Kidney epithelial cell (primary cell): ENCODE data around the gene OPCML. TPM values are rescaled to one million over a fixed set of nuclear protein-coding genes. Genes with fewer than 3 reads are reported as not detected.

Source experiments
- DNase-seq: peaks from one replicate; pipeline ENCODE4 v3.0.0-alpha.2; 2010; ENCODE audit warnings: low read depth
- H3K27me3 ChIP-seq: 2 replicates; pipeline ENCODE4 v1.6.0; 2011; ENCODE audit warnings: low read length; ENCODE audit not compliant: control insufficient read depth, insufficient read depth
- H3K36me3 ChIP-seq: 2 replicates; pipeline ENCODE4 v1.5.1; 2011; ENCODE audit warnings: low read length; ENCODE audit not compliant: control insufficient read depth, insufficient read depth
- H3K4me3 ChIP-seq: 2 replicates; pipeline ENCODE4 v1.5.1; 2011; ENCODE audit warnings: low read depth, mild to moderate bottlenecking, control low read depth, low read length
- total RNA-seq: library from RNA; depleted of rRNA; stranded (reverse); fragments of >200 nt; gene quantifications from 2 replicates; pipeline ENCODE4 v1.2.3, GENCODE V29; 2015
- TF ChIP-seq, protein P1 (sequence below): IDR thresholded peaks from 2 replicates; pipeline ENCODE4 v1.5.1; 2011; ENCODE audit warnings: mild to moderate bottlenecking, moderate library complexity, low read length, control low read depth, inconsistent platforms; ENCODE audit not compliant: insufficient read depth, poor library complexity, severe bottlenecking

Gene OPCML
- total RNA-seq, 1 donor from 2014 or later: under 0.01 TPM

DNA sequence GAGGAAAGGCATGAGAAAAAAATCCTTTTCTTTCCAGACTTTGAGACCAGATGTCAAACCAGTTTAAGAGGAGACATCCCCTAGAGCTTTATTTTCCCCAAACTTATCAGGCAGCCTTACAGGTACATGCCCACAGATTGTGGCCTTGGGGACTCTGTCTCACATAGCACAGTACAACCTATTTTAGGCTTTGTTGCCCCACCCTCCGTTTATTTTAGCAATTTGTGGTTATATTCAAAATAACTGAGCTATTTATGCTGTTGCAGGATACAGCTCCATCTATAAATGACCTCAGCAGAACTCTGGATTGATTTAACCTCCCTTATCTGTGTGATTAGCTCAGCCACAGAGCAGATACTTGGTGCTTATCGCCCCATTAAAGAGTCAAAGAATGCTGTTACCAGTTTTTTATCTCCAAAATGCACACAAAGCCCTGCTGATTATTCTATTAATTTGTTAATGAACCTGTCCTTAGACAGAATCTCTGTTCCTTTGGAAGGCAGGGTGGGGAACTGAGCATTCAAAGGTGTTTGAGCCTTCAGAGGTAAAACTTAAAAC, 525.2 kb downstream of the OPCML start:
- no peak overlapping the region for H3K4me3 ChIP-seq
- no peaks in the 10 kb centered on the region for H3K36me3 ChIP-seq
- TF ChIP-seq, protein P1, sequence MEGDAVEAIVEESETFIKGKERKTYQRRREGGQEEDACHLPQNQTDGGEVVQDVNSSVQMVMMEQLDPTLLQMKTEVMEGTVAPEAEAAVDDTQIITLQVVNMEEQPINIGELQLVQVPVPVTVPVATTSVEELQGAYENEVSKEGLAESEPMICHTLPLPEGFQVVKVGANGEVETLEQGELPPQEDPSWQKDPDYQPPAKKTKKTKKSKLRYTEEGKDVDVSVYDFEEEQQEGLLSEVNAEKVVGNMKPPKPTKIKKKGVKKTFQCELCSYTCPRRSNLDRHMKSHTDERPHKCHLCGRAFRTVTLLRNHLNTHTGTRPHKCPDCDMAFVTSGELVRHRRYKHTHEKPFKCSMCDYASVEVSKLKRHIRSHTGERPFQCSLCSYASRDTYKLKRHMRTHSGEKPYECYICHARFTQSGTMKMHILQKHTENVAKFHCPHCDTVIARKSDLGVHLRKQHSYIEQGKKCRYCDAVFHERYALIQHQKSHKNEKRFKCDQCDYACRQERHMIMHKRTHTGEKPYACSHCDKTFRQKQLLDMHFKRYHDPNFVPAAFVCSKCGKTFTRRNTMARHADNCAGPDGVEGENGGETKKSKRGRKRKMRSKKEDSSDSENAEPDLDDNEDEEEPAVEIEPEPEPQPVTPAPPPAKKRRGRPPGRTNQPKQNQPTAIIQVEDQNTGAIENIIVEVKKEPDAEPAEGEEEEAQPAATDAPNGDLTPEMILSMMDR: no peak
- no peak for DNase-seq
- no peaks in the 10 kb centered on the region for H3K27me3 ChIP-seq

DNA sequence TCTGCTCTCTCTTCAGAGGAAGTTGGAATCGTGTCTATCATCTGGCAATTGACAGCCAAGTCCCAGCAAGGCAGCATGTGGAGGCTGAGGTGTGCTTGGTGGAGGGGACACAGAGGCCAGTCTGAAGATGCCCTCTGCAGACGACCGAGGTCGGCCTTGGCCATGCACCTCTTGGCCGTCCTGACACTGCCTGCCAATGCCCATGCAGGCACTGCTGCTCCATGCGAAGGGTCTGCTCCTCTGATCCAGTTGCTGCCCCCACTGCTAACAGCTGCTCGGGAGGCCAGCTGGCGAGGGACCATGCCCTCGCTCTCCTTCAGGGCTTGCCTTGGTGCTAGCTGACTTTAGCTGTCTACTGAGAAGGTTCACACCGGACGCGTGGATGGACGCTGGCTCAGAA, 527.9 kb downstream of the OPCML start:
- TF ChIP-seq, protein P1: no peak
- H3K27me3 ChIP-seq: no peaks in the 10 kb centered on the region
- no peak overlapping the region for H3K4me3 ChIP-seq
- H3K36me3 ChIP-seq: no peaks in the 10 kb centered on the region
- DNase-seq: no peak

DNA sequence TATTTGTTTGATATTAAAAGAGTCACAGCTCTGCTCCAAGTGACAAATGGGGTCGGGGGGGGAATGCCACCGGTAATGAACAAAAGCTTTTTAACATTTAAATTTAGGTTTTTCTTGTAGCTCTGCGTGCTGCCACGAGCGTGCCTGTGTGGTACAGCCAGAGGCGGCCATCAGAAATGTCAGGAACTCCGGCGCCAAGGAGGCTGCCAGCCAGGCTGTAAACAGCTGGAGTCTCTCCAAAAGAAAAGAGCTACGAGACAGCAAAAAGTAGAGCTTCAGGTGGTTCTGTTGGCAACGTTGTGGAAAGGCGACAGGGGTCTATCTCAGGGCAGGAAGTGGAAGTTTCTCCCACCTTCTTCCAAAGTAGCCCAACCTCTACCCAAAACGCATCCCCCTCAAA, 532.8 kb downstream of the OPCML start:
- Histone ChIP-seq H3K4me3 (no peak overlapping the region), H3K36me3 (no peaks in the 10 kb centered on the region), H3K27me3 (peaks cover 7% of the 10 kb centered on the region)
- TF ChIP-seq, protein P1: no peak
- DNase-seq: no peak

DNA sequence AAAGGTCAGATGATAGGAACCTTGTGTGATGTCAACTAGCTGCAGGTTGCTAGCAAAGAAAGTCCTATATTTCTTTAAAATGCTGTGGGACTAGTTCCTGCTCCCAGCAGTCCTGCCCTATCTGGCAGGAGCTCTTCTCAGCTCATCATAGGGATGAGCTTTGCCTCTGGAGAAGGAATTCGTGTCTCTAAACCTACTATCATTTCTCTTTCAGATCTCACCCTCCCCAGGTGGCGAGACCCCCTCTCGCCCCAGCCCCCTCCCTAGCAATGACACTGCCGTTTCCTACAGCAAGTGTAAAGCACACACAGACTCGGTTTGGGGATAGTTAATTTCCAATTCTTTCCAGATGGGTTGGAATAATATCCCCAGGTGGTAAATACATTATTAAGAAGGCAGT, 533.3 kb downstream of the OPCML start:
- no peak for DNase-seq
- H3K4me3 ChIP-seq: no peak overlapping the region
- TF ChIP-seq, protein P1: no peak
- peaks cover 12% of the 10 kb centered on the region for H3K27me3 ChIP-seq
- H3K36me3 ChIP-seq: no peaks in the 10 kb centered on the region

DNA sequence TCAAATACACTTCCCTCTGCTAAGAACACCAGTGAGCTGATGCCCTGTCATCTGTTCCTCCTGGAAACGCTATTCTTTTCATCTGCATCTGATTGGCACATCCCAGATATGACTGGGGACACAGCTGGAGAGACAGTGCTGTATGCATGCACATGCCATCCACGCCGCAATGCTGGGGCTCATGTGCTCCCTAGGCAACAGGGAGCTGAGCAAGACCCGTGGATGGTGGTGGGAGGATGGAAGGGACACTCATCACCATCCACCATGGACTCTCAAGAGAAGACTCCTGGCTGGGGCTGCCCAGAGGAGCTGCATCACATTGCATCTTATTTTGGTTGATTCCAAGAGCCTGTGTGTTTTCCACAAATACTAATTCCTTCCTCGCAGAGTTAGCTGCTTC, 534.9 kb downstream of the OPCML start:
- TF ChIP-seq, protein P1: no peak
- H3K4me3 ChIP-seq: no peak overlapping the region
- no peaks in the 10 kb centered on the region for H3K36me3 ChIP-seq
- DNase-seq: no peak
- H3K27me3 ChIP-seq: peaks cover 27% of the 10 kb centered on the region

DNA sequence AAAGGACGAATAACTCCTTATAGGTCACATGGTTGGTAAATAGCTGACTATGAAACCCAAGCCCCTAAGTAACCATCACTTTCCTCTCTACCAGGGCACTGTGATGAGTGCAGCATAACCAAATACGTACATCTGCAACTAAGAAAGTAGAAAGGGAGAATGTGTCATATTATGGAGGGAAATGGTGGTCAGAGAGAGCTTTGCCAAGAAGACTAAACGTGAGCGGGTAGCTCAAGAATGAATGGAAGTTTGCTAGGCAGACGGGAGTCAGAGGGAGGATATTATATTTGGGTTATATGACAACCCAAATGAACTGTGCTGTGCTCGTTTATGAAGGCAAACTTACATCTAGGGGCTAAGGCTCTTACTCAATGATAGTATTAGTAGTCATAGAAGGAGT, 537.3 kb downstream of the OPCML start:
- peaks cover 27% of the 10 kb centered on the region for H3K27me3 ChIP-seq
- TF ChIP-seq, protein P1: no peak
- H3K4me3 ChIP-seq: no peak overlapping the region
- H3K36me3 ChIP-seq: no peaks in the 10 kb centered on the region
- no peak for DNase-seq
